Epithelial cell of esophagus (primary cell): Measurements from ENCODE around the gene PDIA4.

Experiments
- DNase-seq: peaks from one replicate; pipeline ENCODE4 v3.0.0; 2010; ENCODE audit warnings: low read depth
- H3K4me3 ChIP-seq: 2 replicates; pipeline ENCODE4 v1.5.1; 2011; ENCODE audit warnings: mild to moderate bottlenecking, low read length, control low read depth
- CTCF ChIP-seq: IDR thresholded peaks from 2 replicates; pipeline ENCODE4 v1.5.1; 2011; ENCODE audit warnings: low read depth, mild to moderate bottlenecking, low read length, control low read depth, inconsistent platforms; ENCODE audit not compliant: insufficient read depth; ENCODE audit errors: missing control alignments

The PDIA4 gene

GRCh38 chr7:148959726-148960125 lies 68.6 kb downstream of the PDIA4 start:
- no peak for DNase-seq
- TF ChIP-seq CTCF: no peak
- H3K4me3 ChIP-seq: no peak overlapping the region

GRCh38 chr7:148958061-148958460 lies 70.2 kb downstream of the PDIA4 start:
- no peak for TF ChIP-seq CTCF
- no peak for DNase-seq

GRCh38 chr7:148954766-148955165 lies 73.5 kb downstream of the PDIA4 start:
- DNase-seq: no peak
- no peak for TF ChIP-seq CTCF
- no peak overlapping the region for H3K4me3 ChIP-seq

More at GRCh38 chr7:148958061-148958460, 70.2 kb downstream of the PDIA4 start:
- no peak overlapping the region for H3K4me3 ChIP-seq

- DNase-seq: no peak
- no peak overlapping the region for H3K4me3 ChIP-seq
- no peak for TF ChIP-seq CTCF
Measured at GRCh38 chr7:148953676-148954075, 74.6 kb downstream of the PDIA4 start.
